ENCODE measurements around the gene PCDHAC1.
"Not testable (repeated sequence)": the region's sequence is repeated elsewhere in the genome, so short reads cannot be mapped to it uniquely, and the experiment has no call there.

PCDHAC1 gene

GRCh38 chr5:140925806-140926442, at the start of gene PCDHAC1:
Gene PCDHAC1, plus strand, starts transcription at chr5:140926299. Its CDS starts 594 bp downstream, at chr5:140926893.
- DNase-seq: no peak

DNA sequence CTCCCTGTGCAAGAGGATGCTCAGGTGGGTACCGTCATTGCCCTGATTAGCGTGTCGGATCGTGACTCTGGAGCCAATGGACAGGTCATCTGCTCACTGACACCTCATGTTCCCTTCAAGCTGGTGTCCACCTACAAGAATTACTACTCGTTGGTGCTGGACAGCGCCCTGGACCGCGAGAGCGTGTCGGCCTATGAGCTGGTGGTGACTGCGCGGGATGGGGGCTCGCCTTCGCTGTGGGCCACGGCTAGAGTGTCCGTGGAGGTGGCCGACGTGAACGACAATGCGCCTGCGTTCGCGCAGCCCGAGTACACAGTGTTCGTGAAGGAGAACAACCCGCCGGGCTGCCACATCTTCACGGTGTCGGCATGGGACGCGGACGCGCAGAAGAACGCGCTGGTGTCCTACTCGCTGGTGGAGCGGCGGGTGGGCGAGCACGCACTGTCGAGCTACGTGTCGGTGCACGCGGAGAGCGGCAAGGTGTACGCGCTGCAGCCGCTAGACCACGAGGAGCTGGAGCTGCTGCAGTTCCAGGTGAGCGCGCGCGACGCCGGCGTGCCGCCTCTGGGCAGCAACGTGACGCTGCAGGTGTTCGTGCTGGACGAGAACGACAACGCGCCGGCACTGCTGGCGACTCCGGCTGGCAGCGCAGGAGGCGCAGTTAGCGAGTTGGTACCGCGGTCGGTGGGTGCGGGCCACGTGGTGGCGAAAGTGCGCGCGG, 49.4 kb upstream of the PCDHAC1 start:
- DNase-seq: not testable (repeated sequence)

- no peak for DNase-seq
These were observed 48.9 kb upstream of the PCDHAC1 start for GRCh38 chr5:140877262-140877581.

DNA sequence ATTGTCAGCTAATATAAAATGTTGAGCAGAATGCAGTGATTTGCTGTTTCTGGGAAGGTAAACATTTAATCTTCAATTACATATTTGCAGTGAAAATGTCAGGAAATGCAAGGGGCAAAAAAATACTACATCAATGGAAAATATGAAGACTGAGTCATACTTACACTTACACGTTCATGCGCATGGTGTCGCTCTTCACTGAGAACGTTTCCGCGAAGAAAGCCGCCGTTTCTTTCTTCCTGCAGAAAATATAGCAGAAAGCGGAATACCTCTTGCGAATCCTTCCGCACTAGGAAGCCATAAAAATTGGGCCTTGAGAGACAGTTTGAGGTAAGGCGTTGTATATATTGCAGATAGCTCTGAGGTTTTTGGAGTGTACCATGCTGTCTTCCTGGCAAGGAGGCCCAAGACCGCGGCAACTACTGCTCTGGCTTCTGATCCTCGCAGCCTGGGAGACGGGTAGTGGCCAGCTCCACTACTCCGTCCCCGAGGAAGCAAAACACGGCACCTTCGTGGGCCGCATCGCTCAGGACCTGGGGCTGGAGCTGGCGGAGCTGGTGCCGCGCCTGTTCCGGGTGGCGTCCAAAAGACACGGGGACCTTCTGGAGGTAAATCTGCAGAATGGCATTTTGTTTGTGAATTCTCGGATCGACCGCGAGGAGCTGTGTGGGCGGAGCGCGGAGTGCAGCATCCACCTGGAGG, 44.1 kb upstream of the PCDHAC1 start, which contains the start of gene PCDHA13:
PCDHA13 (plus strand) TSS at position 236 of the 702 bp plus-strand sequence; CDS start at position 381, 145 bp downstream.
- no peak for DNase-seq

DNA sequence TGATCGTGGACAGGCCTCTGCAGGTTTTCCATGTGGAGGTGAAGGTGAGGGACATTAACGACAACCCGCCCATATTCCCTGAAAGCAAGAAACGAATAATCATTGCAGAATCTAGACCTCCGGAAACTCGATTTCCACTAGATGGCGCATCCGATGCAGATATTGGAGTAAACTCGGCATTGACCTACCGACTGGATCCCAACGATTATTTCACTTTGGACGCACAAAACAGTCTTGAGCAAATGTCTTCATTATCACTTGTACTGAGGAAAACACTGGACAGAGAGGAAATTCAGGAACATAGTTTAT, 43.6 kb upstream of the PCDHAC1 start:
- DNase-seq: no peak

DNA sequence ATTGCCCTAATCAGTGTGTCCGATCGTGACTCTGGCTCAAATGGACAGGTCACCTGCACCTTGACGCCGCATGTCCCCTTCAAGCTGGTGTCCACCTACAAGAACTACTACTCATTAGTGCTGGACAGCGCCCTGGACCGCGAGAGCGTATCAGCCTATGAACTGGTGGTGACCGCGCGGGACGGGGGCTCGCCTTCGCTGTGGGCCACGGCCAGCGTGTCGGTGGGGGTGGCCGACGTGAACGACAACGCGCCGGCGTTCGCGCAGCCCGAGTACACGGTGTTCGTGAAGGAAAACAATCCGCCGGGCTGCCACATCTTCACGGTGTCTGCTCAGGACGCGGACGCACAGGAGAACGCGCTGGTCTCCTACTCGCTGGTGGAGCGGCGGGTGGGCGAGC, 42.7 kb upstream of the PCDHAC1 start:
- DNase-seq: no peak

- DNase-seq: no peak
These were observed 42.0 kb upstream of the PCDHAC1 start for GRCh38 chr5:140883927-140884697.

GRCh38 chr5:140916325-140916724, 9.8 kb upstream of the PCDHAC1 start:
- no peak for DNase-seq

GRCh38 chr5:140923601-140924000, 2.5 kb upstream of the PCDHAC1 start:
- no peak for DNase-seq

DNA sequence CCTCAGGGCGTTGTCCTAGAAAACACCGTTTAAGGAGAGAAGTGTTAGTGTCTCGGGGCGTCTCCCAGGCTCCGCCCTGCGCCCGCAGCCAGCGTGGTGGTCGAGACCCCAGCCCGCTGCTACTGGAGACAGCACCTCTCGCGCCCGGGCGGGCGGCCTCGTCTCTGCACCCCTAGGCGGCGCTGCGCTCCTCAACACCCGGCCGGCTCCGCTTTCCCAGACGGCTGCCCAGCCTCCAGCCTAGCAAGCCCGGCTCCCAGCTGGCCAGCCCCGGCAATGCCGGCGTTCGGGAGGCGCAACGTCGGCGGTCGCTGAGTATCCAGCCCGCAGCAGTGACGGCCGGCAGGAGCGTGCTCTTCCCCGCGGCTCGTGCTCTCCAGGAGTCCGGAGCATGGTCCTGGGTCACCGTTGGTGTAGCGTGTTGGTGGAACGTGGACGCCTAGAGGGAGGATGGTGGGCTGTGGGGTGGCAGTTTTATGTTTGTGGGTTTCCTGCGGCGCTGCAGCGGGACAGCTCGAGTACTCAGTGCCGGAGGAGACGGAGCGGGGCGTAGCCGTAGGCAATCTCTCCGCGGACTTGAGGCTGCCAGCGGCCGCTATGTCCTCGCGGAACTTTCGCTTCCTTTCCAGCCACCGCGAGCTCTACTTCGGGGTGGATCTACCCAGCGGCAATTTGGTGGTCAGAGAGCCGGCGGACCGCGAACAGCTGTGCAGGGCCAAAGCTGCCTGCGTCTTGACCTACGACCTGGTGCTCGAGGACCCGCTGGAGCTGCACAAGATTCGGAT, 536 bp downstream of the PCDHAC1 start:
- no peak for DNase-seq

DNA sequence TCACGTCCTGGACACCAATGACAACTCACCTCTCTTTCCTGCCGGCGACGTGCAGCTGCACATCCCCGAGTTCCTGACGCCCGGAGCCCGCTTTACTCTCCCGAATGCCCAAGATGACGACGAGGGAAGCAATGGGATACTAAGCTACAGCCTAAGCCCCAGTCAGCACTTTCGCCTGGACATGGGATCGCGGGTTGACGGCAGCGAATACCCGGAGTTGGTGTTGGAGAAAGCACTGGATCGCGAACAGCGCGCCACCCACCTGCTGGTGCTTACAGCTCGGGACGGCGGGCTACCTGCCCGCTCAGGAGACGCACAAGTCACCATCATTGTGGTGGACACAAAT, 1.1 kb downstream of the PCDHAC1 start:
- DNase-seq: no peak

GRCh38 chr5:140934964-140935606, 9.0 kb downstream of the PCDHAC1 start:
- DNase-seq: no peak

GRCh38 chr5:140946578-140946977, 20.5 kb downstream of the PCDHAC1 start:
- no peak for DNase-seq

GRCh38 chr5:140951636-140952035, 25.5 kb downstream of the PCDHAC1 start:
- DNase-seq: no peak

DNA sequence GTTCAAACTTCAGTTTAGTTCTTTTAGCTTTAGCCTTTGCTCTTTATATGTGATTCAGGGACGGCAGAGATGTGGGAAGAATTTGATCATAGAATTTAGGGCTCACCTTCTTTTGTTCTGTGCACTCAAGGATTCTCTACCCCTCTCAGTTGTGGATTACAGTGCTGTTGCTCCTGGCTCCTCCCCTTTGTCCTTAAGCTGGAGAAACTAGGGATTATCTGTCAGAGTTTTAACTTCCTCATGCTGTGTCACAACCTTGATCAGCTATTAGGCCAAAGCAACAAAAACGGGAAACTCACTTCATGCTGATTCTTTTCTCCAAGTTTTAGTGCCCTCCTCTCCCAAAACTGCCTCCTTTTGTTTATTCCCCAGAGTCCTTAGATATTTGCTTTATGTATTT, 27.1 kb downstream of the PCDHAC1 start:
- peak; percentile 79 for DNase-seq

GRCh38 chr5:140962190-140962589, 36.1 kb downstream of the PCDHAC1 start:
- DNase-seq: no peak

DNA sequence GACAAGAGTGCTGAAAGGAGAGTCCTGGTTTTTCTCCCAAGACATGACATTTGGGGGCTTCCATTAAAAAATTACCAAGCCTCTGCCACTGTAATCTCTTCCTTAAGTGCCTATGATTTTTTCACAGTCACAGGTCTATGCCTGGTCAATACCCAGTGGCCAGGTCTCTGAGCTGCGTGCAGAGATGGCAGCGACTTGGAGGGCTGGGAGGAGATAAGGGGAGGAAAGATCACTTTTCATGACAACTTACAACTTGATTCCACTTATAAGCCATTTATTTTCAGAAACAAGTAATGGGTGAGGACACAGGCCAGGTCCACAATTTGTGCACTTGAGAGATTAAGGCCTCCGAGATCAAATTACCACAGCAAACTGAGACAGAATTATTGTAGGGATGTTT, 38.3 kb downstream of the PCDHAC1 start:
- DNase-seq: no peak

DNA sequence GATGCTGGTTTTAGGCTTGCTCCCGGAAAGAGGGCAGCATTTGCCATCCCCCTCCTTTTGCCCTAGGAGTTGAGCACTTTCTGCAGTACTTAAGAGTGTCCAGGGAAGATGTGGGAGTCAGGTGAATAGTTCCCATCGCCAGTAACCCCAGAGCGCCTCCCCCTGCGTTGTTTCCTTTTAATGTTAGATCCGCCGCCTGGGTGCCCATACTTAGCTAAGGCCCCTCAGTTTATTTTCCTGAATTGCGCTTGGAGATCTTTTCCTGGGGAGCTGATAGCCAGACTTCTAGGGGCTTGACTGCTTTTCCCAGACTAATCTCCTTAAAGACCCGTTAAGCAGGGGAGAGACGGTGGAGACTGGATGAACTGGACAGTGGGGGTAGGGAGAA, 39.8 kb downstream of the PCDHAC1 start:
- DNase-seq: no peak

DNA sequence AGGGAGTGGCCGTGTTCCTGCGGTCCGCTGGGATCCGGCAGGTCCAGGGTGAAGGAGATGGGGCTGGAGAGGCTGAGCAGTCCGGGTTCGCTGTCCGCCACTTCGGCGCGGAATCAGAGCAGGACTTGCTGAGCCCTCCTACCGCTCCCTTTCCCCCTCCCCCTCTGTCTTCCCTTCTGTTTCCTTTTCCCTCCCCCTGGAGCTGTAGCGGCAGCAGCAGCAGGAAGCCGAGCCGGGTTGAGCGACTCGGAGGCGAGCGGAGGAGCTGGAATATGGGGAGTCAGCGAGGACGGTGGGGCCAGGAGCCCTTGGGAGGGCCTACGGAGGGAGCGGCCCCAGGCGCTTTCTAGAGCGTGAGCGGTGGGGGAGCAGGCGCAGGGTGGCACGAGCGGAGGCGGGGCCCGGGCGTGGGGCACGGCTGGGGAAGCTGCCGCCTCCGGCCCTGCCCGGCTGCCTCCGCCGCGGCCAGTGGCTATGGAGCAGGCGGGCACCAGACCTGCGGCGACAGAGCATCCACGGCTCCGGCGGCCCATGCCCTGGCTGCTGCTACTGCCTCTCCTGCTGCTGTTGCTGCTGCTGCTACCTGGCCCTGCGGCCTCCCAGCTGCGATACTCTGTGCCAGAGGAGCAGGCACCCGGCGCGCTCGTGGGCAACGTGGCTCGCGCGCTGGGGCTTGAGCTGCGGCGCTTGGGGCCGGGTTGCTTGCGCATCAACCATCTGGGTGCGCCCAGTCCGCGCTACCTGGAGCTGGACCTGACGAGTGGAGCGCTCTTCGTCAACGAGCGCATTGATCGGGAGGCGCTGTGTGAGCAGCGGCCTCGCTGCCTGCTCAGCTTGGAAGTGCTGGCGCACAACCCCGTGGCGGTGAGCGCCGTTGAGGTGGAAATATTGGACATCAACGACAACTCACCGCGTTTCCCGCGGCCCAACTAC, 40.5 kb downstream of the PCDHAC1 start, which contains the start of gene PCDHAC2:
PCDHAC2 (plus strand) TSS at position 184 of the 933 bp plus-strand sequence; CDS start at position 475, 291 bp downstream.
- no peak for DNase-seq

GRCh38 chr5:140967226-140967893, 41.3 kb downstream of the PCDHAC1 start:
- no peak for DNase-seq
